HL-60 (cell line): ENCODE data around the gene MELTF.

Source experiments
- CTCF ChIP-seq: IDR thresholded peaks from one replicate; pipeline ENCODE4 v1.5.1; 2011; ENCODE audit warnings: low read length, control low read depth, inconsistent platforms; ENCODE audit not compliant: insufficient read depth
- SPI1 ChIP-seq: IDR thresholded peaks from 2 replicates; pipeline ENCODE4 v1.6.1; 2012; ENCODE audit warnings: low read depth, mild to moderate bottlenecking, borderline replicate concordance

- TF ChIP-seq CTCF (no peak), SPI1 (no peak)
Measured at GRCh38 chr3:196987022-196987421, 42.6 kb downstream of the MELTF start.
